CD4-positive, alpha-beta T cell treated with Interleukin-4 for 4 hours (primary cell): Measurements from ENCODE around the gene GRAMD1B.
"Not testable (repeated sequence)": the region's sequence is repeated elsewhere in the genome, so short reads cannot be mapped to it uniquely, and the experiment has no call there.

Experiments
- DNase-seq: peaks from one replicate; pipeline ENCODE4 v3.0.0-alpha.2; 2020

The GRAMD1B gene

GRCh38 chr11:123653827-123654565, 223.9 kb downstream of the GRAMD1B start:
- DNase-seq = no peak

GRCh38 chr11:123654566-123655081, 224.6 kb downstream of the GRAMD1B start, which contains the start of gene SCN3B:
SCN3B (minus strand) TSS chr11:123654624; CDS start chr11:123653801, 823 bp downstream.
- DNase-seq = no peak

- DNase-seq = no peak
Observed at GRCh38 chr11:123659311-123659710, 229.2 kb downstream of the GRAMD1B start.

GRCh38 chr11:123659965-123660364, 229.9 kb downstream of the GRAMD1B start:
- not testable (repeated sequence) for DNase-seq

- no peak for DNase-seq
Observed at GRCh38 chr11:123665306-123665705, 235.2 kb downstream of the GRAMD1B start.

- no peak for DNase-seq
Observed at GRCh38 chr11:123670081-123670480, 240.0 kb downstream of the GRAMD1B start.

- no peak for DNase-seq
Observed at GRCh38 chr11:123671534-123671933, 241.5 kb downstream of the GRAMD1B start.

GRCh38 chr11:123672568-123672967, 242.5 kb downstream of the GRAMD1B start:
- no peak for DNase-seq

GRCh38 chr11:123674297-123674696, 244.2 kb downstream of the GRAMD1B start:
- DNase-seq = no peak
